Mesangial cell (primary cell): ENCODE results near the gene CA10. TPM values are rescaled to one million over a fixed set of nuclear protein-coding genes. Genes with fewer than 3 reads are reported as not detected.

Source experiments
- total RNA-seq: library from RNA; depleted of rRNA; stranded (reverse); fragments of >200 nt; gene quantifications from 2 replicates; pipeline ENCODE4 v1.2.3, GENCODE V29; 2015

Gene CA10
- not detected in 2 replicates for total RNA-seq

GRCh38 chr17:52158450-52159042 lies at the start of gene CA10:
Gene CA10, minus strand, starts transcription at chr17:52158714.

